ENCODE results near the gene TMEM9. TPM values are rescaled to one million over a fixed set of nuclear protein-coding genes. Genes with fewer than 3 reads are reported as not detected.

Gene TMEM9
- total RNA-seq, 4 donors from 2014 or later, result 88.9 to 190 (median 133) TPM

- TF ChIP-seq, protein P1, sequence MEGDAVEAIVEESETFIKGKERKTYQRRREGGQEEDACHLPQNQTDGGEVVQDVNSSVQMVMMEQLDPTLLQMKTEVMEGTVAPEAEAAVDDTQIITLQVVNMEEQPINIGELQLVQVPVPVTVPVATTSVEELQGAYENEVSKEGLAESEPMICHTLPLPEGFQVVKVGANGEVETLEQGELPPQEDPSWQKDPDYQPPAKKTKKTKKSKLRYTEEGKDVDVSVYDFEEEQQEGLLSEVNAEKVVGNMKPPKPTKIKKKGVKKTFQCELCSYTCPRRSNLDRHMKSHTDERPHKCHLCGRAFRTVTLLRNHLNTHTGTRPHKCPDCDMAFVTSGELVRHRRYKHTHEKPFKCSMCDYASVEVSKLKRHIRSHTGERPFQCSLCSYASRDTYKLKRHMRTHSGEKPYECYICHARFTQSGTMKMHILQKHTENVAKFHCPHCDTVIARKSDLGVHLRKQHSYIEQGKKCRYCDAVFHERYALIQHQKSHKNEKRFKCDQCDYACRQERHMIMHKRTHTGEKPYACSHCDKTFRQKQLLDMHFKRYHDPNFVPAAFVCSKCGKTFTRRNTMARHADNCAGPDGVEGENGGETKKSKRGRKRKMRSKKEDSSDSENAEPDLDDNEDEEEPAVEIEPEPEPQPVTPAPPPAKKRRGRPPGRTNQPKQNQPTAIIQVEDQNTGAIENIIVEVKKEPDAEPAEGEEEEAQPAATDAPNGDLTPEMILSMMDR (IDR thresholded peaks at IDR 0.05), result no peak
- TF ChIP-seq POLR2A (IDR thresholded peaks at IDR 0.05), result no peak
- no peaks in the 10 kb centered on the region for H3K27me3 ChIP-seq
- H3K4me1 ChIP-seq, result peaks cover 10 to 21% of the 10 kb centered on the region in 2 donors
- DNase-seq, result no peak
- no peaks in the 10 kb centered on the region for H3K9me3 ChIP-seq
- no peaks in the 10 kb centered on the region for H3K36me3 ChIP-seq
- no peak overlapping the region for H3K4me3 ChIP-seq (replicated peaks in 1 of 3)
- no peak overlapping the region for H3K27ac ChIP-seq
- intact Hi-C loops (cut with DNase I), result no loop called here
Measured at GRCh38 chr1:201156819-201157218, 2.5 kb upstream of the TMEM9 start.

GRCh38 chr1:201156346-201156745, 2.1 kb upstream of the TMEM9 start:
- WGBS, 2 donors, result 91 to 93% methylated on average over 3 of the region's 3 CpGs
- Histone ChIP-seq H3K9me3 (no peaks in the 10 kb centered on the region), H3K27me3 (no peaks in the 10 kb centered on the region), H3K27ac (no peak overlapping the region), H3K36me3 (peaks cover 0 to 3% of the 10 kb centered on the region in 2 donors), H3K4me1 (peaks cover 10 to 21% of the 10 kb centered on the region in 2 donors), H3K4me3 (replicated peaks in 1 of 3) (no peak overlapping the region)
- TF ChIP-seq POLR2A (IDR thresholded peaks at IDR 0.05), result no peak
- TF ChIP-seq, protein P1 (IDR thresholded peaks at IDR 0.05), result no peak
- DNase-seq, result no peak
- intact Hi-C loops (cut with DNase I), result no loop called here

- H3K4me1 ChIP-seq, result peaks cover 10 to 21% of the 10 kb centered on the region in 2 donors
- TF ChIP-seq POLR2A (IDR thresholded peaks at IDR 0.05), result no peak
- TF ChIP-seq, protein P1 (IDR thresholded peaks at IDR 0.05), result no peak
- no peaks in the 10 kb centered on the region for H3K9me3 ChIP-seq
- DNase-seq, result no peak
- H3K4me3 ChIP-seq (replicated peaks in 1 of 3), result no peak overlapping the region
- no peaks in the 10 kb centered on the region for H3K27me3 ChIP-seq
- intact Hi-C loops (cut with DNase I), result no loop called here
- no peak overlapping the region for H3K27ac ChIP-seq
- WGBS, 2 donors, result 90 to 100% methylated on average over 1 to 2 of the region's 2 CpGs
- peaks cover 0 to 4% of the 10 kb centered on the region in 2 donors for H3K36me3 ChIP-seq
Measured at GRCh38 chr1:201155354-201155753, 1.1 kb upstream of the TMEM9 start.

DNA sequence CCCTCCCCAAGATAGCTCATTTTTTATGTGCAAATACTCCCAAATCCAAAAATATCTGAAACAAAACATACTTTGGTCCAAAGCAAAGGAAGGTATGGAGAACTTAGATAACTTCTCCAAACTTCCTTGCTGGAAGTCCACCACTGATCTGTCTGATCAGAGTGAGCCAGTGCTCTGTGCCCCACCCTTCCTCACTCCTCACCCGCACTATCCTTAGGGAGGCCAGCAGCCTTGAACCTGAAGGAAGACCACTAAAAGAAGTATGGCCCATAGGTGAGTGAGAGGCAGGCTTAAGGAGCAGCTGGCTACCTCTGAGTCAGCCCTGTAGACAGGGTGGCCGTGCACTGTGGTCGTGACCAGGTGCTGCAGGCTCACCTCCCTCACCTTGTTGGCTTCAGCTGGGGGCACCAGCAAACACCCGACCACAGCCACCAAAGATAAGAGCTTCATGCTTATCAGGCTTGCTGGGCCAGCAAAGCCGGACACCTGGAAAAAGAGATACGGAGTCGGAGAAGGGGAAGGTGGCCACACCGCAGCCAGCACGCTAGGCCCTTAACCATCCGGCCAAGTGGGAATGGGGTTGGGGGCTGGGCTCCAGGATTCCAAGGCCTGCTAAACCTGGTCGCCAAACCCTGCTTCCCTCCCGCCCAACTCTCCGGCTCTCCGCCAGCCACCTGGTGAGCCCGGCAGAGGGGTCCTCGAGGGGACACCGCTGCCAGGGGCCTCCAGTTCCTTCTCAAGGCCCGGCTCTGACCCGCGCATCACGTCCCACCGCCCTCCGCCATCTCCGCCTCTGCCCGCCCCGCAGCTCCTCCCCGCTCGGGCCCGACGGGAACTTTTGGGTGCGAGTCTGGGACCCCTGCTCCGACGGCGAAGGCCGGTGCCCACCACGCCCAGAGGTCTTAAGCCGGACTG, 543 bp downstream of the TMEM9 start:
- intact Hi-C loops (cut with DNase I), result no loop called here
- H3K36me3 ChIP-seq, result peaks cover 0 to 12% of the 10 kb centered on the region in 2 donors
- WGBS, 2 donors, result 1 to 19% methylated on average over 5 to 32 of the region's 37 CpGs
- H3K4me1 ChIP-seq, result peaks cover 10 to 16% of the 10 kb centered on the region in 2 donors
- H3K4me3 ChIP-seq (replicated peaks in 1 of 3), result peak overlapping the region; percentile 69 to 82 (median 71)
- DNase-seq, result peak; percentile 54 to 65
- H3K27ac ChIP-seq, result peak overlapping the region in 2 of 3 donors; percentile 58 to 66
- no peaks in the 10 kb centered on the region for H3K27me3 ChIP-seq
- H3K9me3 ChIP-seq, result no peaks in the 10 kb centered on the region
- TF ChIP-seq POLR2A (IDR thresholded peaks at IDR 0.05), result no peak
- TF ChIP-seq, protein P1 (IDR thresholded peaks at IDR 0.05), result no peak

DNA sequence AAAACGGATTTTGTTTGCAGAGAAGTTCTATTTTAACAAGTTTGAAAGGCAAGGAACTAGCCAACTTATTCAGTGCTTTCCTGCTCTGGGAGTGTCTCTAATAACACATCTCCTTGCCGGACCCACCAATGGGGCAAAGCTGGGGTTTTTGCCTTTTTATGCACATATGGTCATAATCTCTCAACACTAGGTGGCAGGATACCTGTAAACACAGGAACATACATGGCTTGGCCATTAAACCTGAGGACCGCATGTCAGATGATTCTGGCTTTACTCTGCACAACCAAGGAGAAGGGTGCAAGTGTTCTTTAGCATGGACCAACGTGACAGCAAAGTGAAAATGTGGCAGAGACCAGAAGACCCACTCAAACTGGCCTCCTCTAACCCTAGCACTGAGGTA, 4.9 kb downstream of the TMEM9 start:
- no peak for TF ChIP-seq POLR2A (IDR thresholded peaks at IDR 0.05)
- TF ChIP-seq, protein P1 (IDR thresholded peaks at IDR 0.05), result peak in 3 of 6 experiments; percentile 4 to 36 (median 33)
- intact Hi-C loops (cut with DNase I), result loop anchor here (5.0 kb wide), 1 partner anchor 33 kb away; no protein-coding TSS in a partner anchor
- H3K9me3 ChIP-seq, result no peaks in the 10 kb centered on the region
- H3K36me3 ChIP-seq, result peaks cover 8 to 37% of the 10 kb centered on the region in 2 donors
- 78 to 83% methylated on average over 4 of the region's 4 CpGs for WGBS, 2 donors
- H3K4me1 ChIP-seq, result peaks cover 5 to 19% of the 10 kb centered on the region in 2 donors
- no peak for DNase-seq
- no peak overlapping the region for H3K27ac ChIP-seq
- H3K4me3 ChIP-seq (replicated peaks in 1 of 3), result no peak overlapping the region
- H3K27me3 ChIP-seq, result no peaks in the 10 kb centered on the region
